HepG2 (cell line): ENCODE data around the gene ZKSCAN1. TPM values are rescaled to one million over a fixed set of nuclear protein-coding genes. Genes with fewer than 3 reads are reported as not detected.

Experiments
- BCL6 ChIP-seq: IDR thresholded peaks from 2 replicates; pipeline ENCODE4 v1.6.1; 2016; ENCODE audit warnings: missing genetic modification reagents, missing compliant biosample characterization
- EHMT2 ChIP-seq: fragments of 200-600 bp; sonication (generic); IDR thresholded peaks from 2 replicates; pipeline ENCODE4 v1.7.0; 2017; ENCODE audit warnings: antibody characterized with exemption, low read depth, low read length, borderline replicate concordance
- GABPA ChIP-seq, 2 experiments: IDR thresholded peaks; 2 replicates each; pipeline ENCODE4 v1.6.1; 2011 to 2016; ENCODE audit warnings: low read depth in 2 of 2, low read length in 1 of 2, missing biosample characterization in 1 of 2, missing genetic modification characterization in 1 of 2
- HNRNPLL ChIP-seq: fragments of 200-400 bp; formaldehyde crosslinking; IDR thresholded peaks from 2 replicates; pipeline ENCODE4 v1.6.1; 2017; ENCODE audit warnings: mild to moderate bottlenecking, low read depth, low read length; ENCODE audit not compliant: poor library complexity, severe bottlenecking
- KLF16 ChIP-seq, 2 experiments: sonication (generic) in 1 of 2; formaldehyde crosslinking in 1 of 2; IDR thresholded peaks; 2 replicates each; pipeline versions ENCODE4 v1.6.1 to v1.8.0; 2016 to 2023; ENCODE audit warnings: missing genetic modification reagents in 2 of 2, missing compliant biosample characterization in 1 of 2
- RBM39 ChIP-seq: fragments of 200-400 bp; formaldehyde crosslinking; IDR thresholded peaks from one replicate; pipeline ENCODE4 v1.6.1; 2018; ENCODE audit warnings: antibody characterized with exemption, mild to moderate bottlenecking, low read depth, low read length; ENCODE audit not compliant: poor library complexity, severe bottlenecking
- TEAD3 ChIP-seq: optimal IDR thresholded peaks from 2 replicates; pipeline ENCODE3; 2016; ENCODE audit warnings: borderline replicate concordance
- ZKSCAN1 ChIP-seq: fragments of 150-350 bp; IDR thresholded peaks from 2 replicates; pipeline ENCODE4 v1.6.1; 2014; ENCODE audit warnings: low read length
- ZNF510 ChIP-seq: sonication (generic); formaldehyde crosslinking; IDR thresholded peaks from 2 replicates; pipeline ENCODE4 v1.4.0; 2020; ENCODE audit warnings: low read depth, mild to moderate bottlenecking, missing genetic modification reagents
- ZNF552 ChIP-seq: sonication (generic); formaldehyde crosslinking; IDR thresholded peaks from 2 replicates; pipeline ENCODE4 v1.9.0; 2022; ENCODE audit warnings: missing genetic modification reagents, mild to moderate bottlenecking, borderline replicate concordance
- ZNF879 ChIP-seq: sonication (generic); formaldehyde crosslinking; IDR thresholded peaks from 2 replicates; pipeline ENCODE4 v1.8.1; 2023; ENCODE audit warnings: missing genetic modification reagents
- polyA plus RNA-seq, 8 experiments: library from polyadenylated mRNA; depleted of rRNA in 3 of 8; stranded (reverse) in 7 of 8; unstranded in 1 of 8; fragments of >200 nt; fragmentation: Illumina TruSeq in 4 of 8; extraction: Trizol in 4 of 8; gene quantifications; 2 replicates each; pipeline versions ENCODE4 v1.2.1 to v1.2.3, GENCODE V29; 2011 to 2016; ENCODE audit warnings: low read depth in 4 of 8, missing spikeins in 1 of 8, mixed read lengths in 1 of 8; ENCODE audit not compliant: insufficient read depth in 1 of 8
- total RNA-seq, 5 experiments: library from RNA; depleted of rRNA; stranded (reverse); fragments of >200 nt; fragmentation: Illumina TruSeq; extraction: Trizol; gene quantifications; 2 replicates each; pipeline ENCODE4 v1.2.3, GENCODE V29; 2016; ENCODE audit warnings: low read depth in 1 of 5
- TF ChIP-seq, protein P1 (sequence below): sonication (generic); formaldehyde crosslinking; IDR thresholded peaks from 2 replicates; pipeline ENCODE4 v1.4.0; 2020; ENCODE audit warnings: missing genetic modification reagents
- TF ChIP-seq, protein P2 (sequence below): sonication (generic); formaldehyde crosslinking; IDR thresholded peaks from 2 replicates; pipeline ENCODE4 v1.5.0; 2020; ENCODE audit warnings: missing genetic modification reagents
- TF ChIP-seq, protein P3 (sequence below): sonication (generic); formaldehyde crosslinking; IDR thresholded peaks from 2 replicates; pipeline ENCODE4 v1.8.1; 2023; ENCODE audit warnings: mild to moderate bottlenecking, inconsistent platforms, moderate library complexity, missing genetic modification reagents, borderline replicate concordance
- TF ChIP-seq, protein P4 (sequence below): sonication (generic); formaldehyde crosslinking; IDR thresholded peaks from 2 replicates; pipeline ENCODE4 v1.5.0; 2020; ENCODE audit warnings: mild to moderate bottlenecking, missing genetic modification reagents, moderate library complexity
- TF ChIP-seq, protein P5 (sequence below): sonication (generic); formaldehyde crosslinking; IDR thresholded peaks from 2 replicates; pipeline ENCODE4 v1.4.0; 2020; ENCODE audit warnings: mild to moderate bottlenecking, missing genetic modification reagents

The ZKSCAN1 gene
- total and polyA plus RNA-seq, 2 of the 13 experiments (the other 11 are each of a cell fraction or from before 2014, with no cell fraction given): 46.4 to 60.6 TPM

DNA sequence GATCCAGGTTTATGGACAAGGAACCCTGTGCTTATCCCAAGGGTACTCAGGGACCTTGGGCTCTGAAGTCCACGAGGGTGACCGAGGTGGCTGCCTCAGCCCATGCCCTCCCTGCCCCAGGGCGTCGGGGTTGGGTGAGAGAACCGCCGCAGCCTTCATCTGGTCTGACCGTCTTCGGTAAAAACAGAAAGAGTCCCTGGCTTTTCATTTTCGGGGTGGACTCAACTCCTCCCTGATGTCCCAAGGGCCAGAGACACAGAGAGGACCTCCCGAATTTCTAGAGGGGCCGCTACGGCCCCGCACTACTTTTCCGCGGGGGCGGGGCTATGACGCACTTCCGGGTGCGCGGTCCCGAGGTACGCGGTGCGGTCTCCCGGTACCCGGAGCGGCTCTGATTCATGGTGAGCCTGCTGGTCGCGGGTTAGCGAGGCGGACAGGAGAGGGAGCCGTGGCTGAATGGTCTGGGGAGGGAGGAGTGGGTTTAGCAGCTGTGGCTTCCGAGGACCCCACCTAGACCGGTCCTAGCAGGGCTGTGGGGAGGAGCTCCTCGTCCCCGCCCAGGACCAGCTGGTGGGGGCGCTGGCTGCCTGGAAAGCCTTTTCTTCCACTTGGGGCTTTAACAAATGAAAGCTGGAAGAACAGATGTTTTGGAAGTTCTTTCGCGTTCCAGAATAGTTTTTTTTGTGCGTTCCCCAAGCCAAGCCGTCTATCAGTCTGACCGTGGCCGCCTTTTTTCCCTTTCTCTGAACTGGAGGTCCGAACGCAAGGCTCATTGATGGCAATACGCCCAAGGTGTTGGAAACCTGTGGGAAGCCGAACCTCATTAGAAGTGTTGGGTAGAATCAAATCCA is 34.3 kb downstream of the ZKSCAN1 start, which contains the start of gene ZSCAN21 (continued):
- TF ChIP-seq, protein P1, sequence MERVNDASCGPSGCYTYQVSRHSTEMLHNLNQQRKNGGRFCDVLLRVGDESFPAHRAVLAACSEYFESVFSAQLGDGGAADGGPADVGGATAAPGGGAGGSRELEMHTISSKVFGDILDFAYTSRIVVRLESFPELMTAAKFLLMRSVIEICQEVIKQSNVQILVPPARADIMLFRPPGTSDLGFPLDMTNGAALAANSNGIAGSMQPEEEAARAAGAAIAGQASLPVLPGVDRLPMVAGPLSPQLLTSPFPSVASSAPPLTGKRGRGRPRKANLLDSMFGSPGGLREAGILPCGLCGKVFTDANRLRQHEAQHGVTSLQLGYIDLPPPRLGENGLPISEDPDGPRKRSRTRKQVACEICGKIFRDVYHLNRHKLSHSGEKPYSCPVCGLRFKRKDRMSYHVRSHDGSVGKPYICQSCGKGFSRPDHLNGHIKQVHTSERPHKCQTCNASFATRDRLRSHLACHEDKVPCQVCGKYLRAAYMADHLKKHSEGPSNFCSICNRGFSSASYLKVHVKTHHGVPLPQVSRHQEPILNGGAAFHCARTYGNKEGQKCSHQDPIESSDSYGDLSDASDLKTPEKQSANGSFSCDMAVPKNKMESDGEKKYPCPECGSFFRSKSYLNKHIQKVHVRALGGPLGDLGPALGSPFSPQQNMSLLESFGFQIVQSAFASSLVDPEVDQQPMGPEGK (CRISPR knock-in tag): peak; percentile 71
- TF ChIP-seq RBM39 (peak; percentile 50), ZKSCAN1 (no peak), ZNF510 (CRISPR knock-in tag) (0 out of 2 replicates have a peak, but pooled peaks have one; percentile 62), TEAD3 (CRISPR knock-in tag) (peak; percentile 47), BCL6 (CRISPR knock-in tag) (peak; percentile 39), KLF16 (CRISPR knock-in tag; IDR thresholded peaks at IDR 0.05) (0 out of 4 replicates have a peak, but pooled peaks of 1 of the 2 experiments have one; percentile 51), EHMT2 (no peak), ZNF879 (CRISPR knock-in tag) (no peak), HNRNPLL (peak; percentile 52), GABPA (IDR thresholded peaks at IDR 0.05; ENCODE audit: low read depth, low read length) (peak; percentile 73), GABPA (CRISPR knock-in tag; IDR thresholded peaks at IDR 0.05; ENCODE audit: low read depth) (peak; percentile 94), ZNF552 (CRISPR knock-in tag) (no peak)
- TF ChIP-seq, protein P2, sequence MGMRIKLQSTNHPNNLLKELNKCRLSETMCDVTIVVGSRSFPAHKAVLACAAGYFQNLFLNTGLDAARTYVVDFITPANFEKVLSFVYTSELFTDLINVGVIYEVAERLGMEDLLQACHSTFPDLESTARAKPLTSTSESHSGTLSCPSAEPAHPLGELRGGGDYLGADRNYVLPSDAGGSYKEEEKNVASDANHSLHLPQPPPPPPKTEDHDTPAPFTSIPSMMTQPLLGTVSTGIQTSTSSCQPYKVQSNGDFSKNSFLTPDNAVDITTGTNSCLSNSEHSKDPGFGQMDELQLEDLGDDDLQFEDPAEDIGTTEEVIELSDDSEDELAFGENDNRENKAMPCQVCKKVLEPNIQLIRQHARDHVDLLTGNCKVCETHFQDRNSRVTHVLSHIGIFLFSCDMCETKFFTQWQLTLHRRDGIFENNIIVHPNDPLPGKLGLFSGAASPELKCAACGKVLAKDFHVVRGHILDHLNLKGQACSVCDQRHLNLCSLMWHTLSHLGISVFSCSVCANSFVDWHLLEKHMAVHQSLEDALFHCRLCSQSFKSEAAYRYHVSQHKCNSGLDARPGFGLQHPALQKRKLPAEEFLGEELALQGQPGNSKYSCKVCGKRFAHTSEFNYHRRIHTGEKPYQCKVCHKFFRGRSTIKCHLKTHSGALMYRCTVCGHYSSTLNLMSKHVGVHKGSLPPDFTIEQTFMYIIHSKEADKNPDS (CRISPR knock-in tag): no peak
- TF ChIP-seq, protein P3, sequence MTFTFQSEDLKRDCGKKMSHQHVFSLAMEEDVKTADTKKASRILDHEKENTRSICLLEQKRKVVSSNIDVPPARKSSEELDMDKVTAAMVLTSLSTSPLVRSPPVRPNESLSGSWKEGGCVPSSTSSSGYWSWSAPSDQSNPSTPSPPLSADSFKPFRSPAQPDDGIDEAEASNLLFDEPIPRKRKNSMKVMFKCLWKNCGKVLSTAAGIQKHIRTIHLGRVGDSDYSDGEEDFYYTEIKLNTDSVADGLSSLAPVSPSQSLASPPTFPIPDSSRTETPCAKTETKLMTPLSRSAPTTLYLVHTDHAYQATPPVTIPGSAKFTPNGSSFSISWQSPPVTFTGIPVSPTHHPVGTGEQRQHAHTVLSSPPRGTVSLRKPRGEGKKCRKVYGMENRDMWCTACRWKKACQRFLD (CRISPR knock-in tag): 0 out of 2 replicates have a peak, but pooled peaks have one; percentile 37
- TF ChIP-seq, protein P4, sequence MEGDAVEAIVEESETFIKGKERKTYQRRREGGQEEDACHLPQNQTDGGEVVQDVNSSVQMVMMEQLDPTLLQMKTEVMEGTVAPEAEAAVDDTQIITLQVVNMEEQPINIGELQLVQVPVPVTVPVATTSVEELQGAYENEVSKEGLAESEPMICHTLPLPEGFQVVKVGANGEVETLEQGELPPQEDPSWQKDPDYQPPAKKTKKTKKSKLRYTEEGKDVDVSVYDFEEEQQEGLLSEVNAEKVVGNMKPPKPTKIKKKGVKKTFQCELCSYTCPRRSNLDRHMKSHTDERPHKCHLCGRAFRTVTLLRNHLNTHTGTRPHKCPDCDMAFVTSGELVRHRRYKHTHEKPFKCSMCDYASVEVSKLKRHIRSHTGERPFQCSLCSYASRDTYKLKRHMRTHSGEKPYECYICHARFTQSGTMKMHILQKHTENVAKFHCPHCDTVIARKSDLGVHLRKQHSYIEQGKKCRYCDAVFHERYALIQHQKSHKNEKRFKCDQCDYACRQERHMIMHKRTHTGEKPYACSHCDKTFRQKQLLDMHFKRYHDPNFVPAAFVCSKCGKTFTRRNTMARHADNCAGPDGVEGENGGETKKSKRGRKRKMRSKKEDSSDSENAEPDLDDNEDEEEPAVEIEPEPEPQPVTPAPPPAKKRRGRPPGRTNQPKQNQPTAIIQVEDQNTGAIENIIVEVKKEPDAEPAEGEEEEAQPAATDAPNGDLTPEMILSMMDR (CRISPR knock-in tag): peak; percentile 62
- TF ChIP-seq, protein P5, sequence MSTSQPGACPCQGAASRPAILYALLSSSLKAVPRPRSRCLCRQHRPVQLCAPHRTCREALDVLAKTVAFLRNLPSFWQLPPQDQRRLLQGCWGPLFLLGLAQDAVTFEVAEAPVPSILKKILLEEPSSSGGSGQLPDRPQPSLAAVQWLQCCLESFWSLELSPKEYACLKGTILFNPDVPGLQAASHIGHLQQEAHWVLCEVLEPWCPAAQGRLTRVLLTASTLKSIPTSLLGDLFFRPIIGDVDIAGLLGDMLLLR (CRISPR knock-in tag): no peak
